SK-N-SH (cell line): Measurements from ENCODE around the gene IFIT1. TPM values are rescaled to one million over a fixed set of nuclear protein-coding genes. Genes with fewer than 3 reads are reported as not detected.

ENCODE experiments used
- CTCF ChIA-PET: fragments of 300-600, 350-600 bp; formaldehyde crosslinking; extraction: SDS; loops from one replicate; lab custom pipeline; 2021; lab: Yijun Ruan, JAX
- POLR2A ChIA-PET: fragments of 350-600 bp; sonication (Branson Sonifier 250); formaldehyde crosslinking; extraction: SDS; loops from one replicate; lab custom pipeline; 2020; ENCODE audit warnings: antibody characterized with exemption, inconsistent platforms; lab: Yijun Ruan, JAX
- DNase-seq: peaks from one replicate; pipeline ENCODE4 v3.0.0; 2012
- H2AFZ ChIP-seq: fragments of 200-600 bp; sonication (generic); 2 replicates; pipeline ENCODE4 v1.8.1; 2016; ENCODE audit warnings: antibody characterized with exemption, mild to moderate bottlenecking, low read depth
- H3F3A ChIP-seq: fragments of 200-600 bp; sonication (generic); replicated peaks from 2 replicates; pipeline ENCODE3; 2016; ENCODE audit warnings: antibody characterized with exemption, mild to moderate bottlenecking; ENCODE audit not compliant: insufficient read depth
- H3K27ac ChIP-seq, 2 experiments: fragments of 200-500 bp in 1 of 2; fragments of 200-600 bp in 1 of 2; sonication (Bioruptor generic) in 1 of 2; sonication (generic), shearing (Covaris generic) in 1 of 2; 2 replicates each; pipeline versions ENCODE4 v1.5.1 to v1.6.1; 2014 to 2016; ENCODE audit warnings: low read depth in 2 of 2, inconsistent platforms in 1 of 2, low read length in 1 of 2, mild to moderate bottlenecking in 1 of 2, mixed read lengths in 1 of 2
- H3K27me3 ChIP-seq: fragments of 200-600 bp; sonication (generic), shearing (Covaris generic); 2 replicates; pipeline ENCODE4 v1.6.1; 2016; ENCODE audit warnings: mixed run types; ENCODE audit not compliant: insufficient read depth
- H3K36me3 ChIP-seq, 2 experiments: fragments of 200-500 bp in 1 of 2; fragments of 200-600 bp in 1 of 2; sonication (Bioruptor generic) in 1 of 2; sonication (generic) in 1 of 2; replicated peaks in 1 of 2; 2 replicates each; pipeline versions ENCODE3 to v1.5.1; 2014 to 2016; ENCODE audit warnings: low read length in 1 of 2, mild to moderate bottlenecking in 1 of 2; ENCODE audit not compliant: insufficient read depth in 2 of 2, control insufficient read depth in 1 of 2
- H3K4me1 ChIP-seq, 2 experiments: fragments of 200-500 bp in 1 of 2; fragments of 200-600 bp in 1 of 2; sonication (Bioruptor generic) in 1 of 2; sonication (generic), shearing (Covaris generic) in 1 of 2; 2 replicates each; pipeline versions ENCODE4 v1.5.1 to v1.6.1; 2014 to 2016; ENCODE audit warnings: low read depth in 1 of 2, low read length in 1 of 2, mixed run types in 1 of 2; ENCODE audit not compliant: insufficient read depth in 2 of 2, control insufficient read depth in 1 of 2
- H3K4me2 ChIP-seq: fragments of 200-600 bp; sonication (generic), shearing (Covaris generic); 2 replicates; pipeline ENCODE4 v1.6.1; 2017; ENCODE audit warnings: mixed run types
- H3K4me3 ChIP-seq, 2 experiments: fragments of 200-500 bp in 1 of 2; fragments of 200-600 bp in 1 of 2; sonication (Bioruptor generic) in 1 of 2; sonication (generic), shearing (Covaris generic) in 1 of 2; 2 replicates each; pipeline versions ENCODE4 v1.5.1 to v1.8.1; 2014 to 2016; ENCODE audit warnings: low read depth in 2 of 2, inconsistent platforms in 1 of 2, low read length in 1 of 2, mild to moderate bottlenecking in 1 of 2, mixed read lengths in 1 of 2, moderate library complexity in 1 of 2
- H3K79me2 ChIP-seq: fragments of 200-600 bp; sonication (generic); 2 replicates; pipeline ENCODE4 v1.8.1; 2017; ENCODE audit warnings: mild to moderate bottlenecking; ENCODE audit not compliant: insufficient read depth
- H3K9ac ChIP-seq: fragments of 200-600 bp; sonication (generic); 2 replicates; pipeline ENCODE4 v1.6.1; 2017; ENCODE audit warnings: mixed run types
- H3K9me2 ChIP-seq: fragments of 200-600 bp; sonication (generic); 2 replicates; pipeline ENCODE4 v1.6.1; 2017; ENCODE audit warnings: mixed run types
- H3K9me3 ChIP-seq: fragments of 200-600 bp; sonication (generic); 2 replicates; pipeline ENCODE4 v1.6.1; 2017; ENCODE audit warnings: mixed run types, mild to moderate bottlenecking, moderate library complexity
- H4K20me1 ChIP-seq: fragments of 200-600 bp; sonication (generic); 2 replicates; pipeline ENCODE4 v1.6.1; 2017; ENCODE audit warnings: mild to moderate bottlenecking, mixed run types; ENCODE audit not compliant: insufficient read depth
- EZH2phosphoT487 ChIP-seq: fragments of 200-600 bp; sonication (generic); IDR thresholded peaks from 2 replicates; pipeline ENCODE4 v1.6.1; 2017; ENCODE audit warnings: low read depth, mixed run types, mild to moderate bottlenecking, antibody characterized with exemption, moderate library complexity, borderline replicate concordance
- FOSL2 ChIP-seq: IDR thresholded peaks from 2 replicates; pipeline ENCODE4 v1.4.0; 2012; ENCODE audit warnings: low read depth, mild to moderate bottlenecking, moderate library complexity, borderline replicate concordance
- FOXJ3 ChIP-seq: sonication (generic); formaldehyde crosslinking; IDR thresholded peaks from 2 replicates; pipeline ENCODE4 v1.5.1; 2020; ENCODE audit warnings: mild to moderate bottlenecking, missing genetic modification reagents
- IRF3 ChIP-seq: fragments of 150-350 bp; IDR thresholded peaks from 2 replicates; pipeline ENCODE4 v1.6.1; 2016; ENCODE audit warnings: mild to moderate bottlenecking, low read depth, low read length
- JUND ChIP-seq: IDR thresholded peaks from 2 replicates; pipeline ENCODE4 v1.4.0; 2012
- PBX3 ChIP-seq: IDR thresholded peaks from 2 replicates; pipeline ENCODE4; 2012
- REST ChIP-seq: IDR thresholded peaks from 2 replicates; pipeline ENCODE4 v1.6.1; 2012; ENCODE audit warnings: mild to moderate bottlenecking, low read depth, low read length, moderate library complexity
- RFX5 ChIP-seq: IDR thresholded peaks from 2 replicates; pipeline ENCODE4 v1.6.1; 2012; ENCODE audit warnings: mild to moderate bottlenecking, improper control_type of control experiment, low read length
- RXRA ChIP-seq: IDR thresholded peaks from 2 replicates; pipeline ENCODE4 v1.4.0; 2012; ENCODE audit warnings: low read depth, mild to moderate bottlenecking, borderline replicate concordance
- SIN3A ChIP-seq: IDR thresholded peaks from 2 replicates; pipeline ENCODE4 v1.6.1; 2012; ENCODE audit warnings: low read depth, mild to moderate bottlenecking, low read length, moderate library complexity, borderline replicate concordance
- SMC3 ChIP-seq: IDR thresholded peaks from 2 replicates; pipeline ENCODE4 v1.6.1; 2012; ENCODE audit warnings: low read depth, low read length, improper control_type of control experiment
- TCF12 ChIP-seq: IDR thresholded peaks from 2 replicates; pipeline ENCODE4 v1.4.0; 2012
- TEAD4 ChIP-seq: IDR thresholded peaks from 2 replicates; pipeline ENCODE4 v1.4.0; 2012; ENCODE audit warnings: mild to moderate bottlenecking, borderline replicate concordance; ENCODE audit not compliant: insufficient read depth
- USF1 ChIP-seq: IDR thresholded peaks from 2 replicates; pipeline ENCODE4 v1.4.0; 2012; ENCODE audit warnings: low read depth, borderline replicate concordance
- WGBS: methylation state at CpG from one replicate; pipeline ENCODE4 v1.1.6; 2017; ENCODE audit warnings: low lambda C conversion rate; 5-methylcytosine and 5-hydroxymethylcytosine counted together
- polyA plus RNA-seq, 3 experiments: library from polyadenylated mRNA; depleted of rRNA; stranded (reverse); fragments of >200 nt; gene quantifications; 2 replicates each; pipeline ENCODE4 v1.2.3, GENCODE V29; 2012

IFIT1 gene
- polyA plus RNA-seq, 1 of the 3 experiments (the other 2 are of a cell fraction): 4.4 TPM

GRCh38 chr10:89392974-89393373 is 551 bp downstream of the IFIT1 start:
- peak overlapping the region; percentile 78 for H3K4me2 ChIP-seq
- H3K27ac ChIP-seq: peak overlapping the region; percentile 78 to 91
- H3K4me1 ChIP-seq: peaks cover 2 to 13% of the 10 kb centered on the region in 2 experiments; a peak in 2 of 4 replicates
- H3K9me2 ChIP-seq: 0 out of 2 replicates have a peak, but pooled peaks cover 3% of the 10 kb centered on the region
- H3K4me3 ChIP-seq: peak overlapping the region; percentile 64 to 65
- DNase-seq: no peak
- H3K9ac ChIP-seq: peak overlapping the region; percentile 62; the same call in 1 of the 2 replicates
- no peaks in the 10 kb centered on the region for H3K27me3 ChIP-seq
- TF ChIP-seq TCF12 (peak; percentile 82), PBX3 (peak; percentile 79), USF1 (no peak), REST (no peak)
- H4K20me1 ChIP-seq: no peaks in the 10 kb centered on the region
- CTCF ChIA-PET: interaction anchor here (1.1 to 1.9 kb wide), 2 partner anchors 24 to 134 kb away, joined by 3 to 5 read pairs; no protein-coding TSS in a partner anchor
- no peaks in the 10 kb centered on the region for H3K36me3 ChIP-seq
- H3K79me2 ChIP-seq: no peaks in the 10 kb centered on the region
- 72% methylated on average over 2 of the region's 2 CpGs for WGBS
- no peaks in the 10 kb centered on the region for H3K9me3 ChIP-seq
- peaks cover 23% of the 10 kb centered on the region for H3F3A ChIP-seq
- H2AFZ ChIP-seq: peak overlapping the region; percentile 94
- POLR2A ChIA-PET: no interaction called here

- POLR2A ChIA-PET: no interaction called here
- TF ChIP-seq TEAD4 (no peak), FOXJ3 (CRISPR knock-in tag) (no peak), JUND (no peak), IRF3 (no peak), RXRA (no peak), REST (no peak), SMC3 (no peak), FOSL2 (no peak), EZH2phosphoT487 (no peak), PBX3 (no peak), RFX5 (no peak), SIN3A (no peak)
These were observed 1.5 kb downstream of the IFIT1 start for GRCh38 chr10:89393898-89394297.

More at GRCh38 chr10:89393898-89394297, 1.5 kb downstream of the IFIT1 start:
- 82% methylated on average over 3 of the region's 3 CpGs for WGBS
- Histone ChIP-seq H3K4me1 (peaks cover 2 to 13% of the 10 kb centered on the region in 2 experiments; a peak in 2 of 4 replicates), H3K79me2 (no peaks in the 10 kb centered on the region), H3K9ac (no peak overlapping the region), H4K20me1 (no peaks in the 10 kb centered on the region), H3K9me2 (0 out of 2 replicates have a peak, but pooled peaks cover 3% of the 10 kb centered on the region), H3K4me2 (no peak overlapping the region), H3K36me3 (no peaks in the 10 kb centered on the region), H3K4me3 (no peak overlapping the region), H3F3A (peaks cover 18% of the 10 kb centered on the region), H3K27ac (no peak overlapping the region), H3K27me3 (no peaks in the 10 kb centered on the region), H3K9me3 (no peaks in the 10 kb centered on the region), H2AFZ (no peak overlapping the region)
- no peak for DNase-seq
- CTCF ChIA-PET: interaction anchor here (1.9 kb wide), 1 partner anchor 135 kb away, joined by 5 read pairs; no protein-coding TSS in a partner anchor
